ENCODE results near the gene RPL36AL. TPM values are rescaled to one million over a fixed set of nuclear protein-coding genes. Genes with fewer than 3 reads are reported as not detected.

The RPL36AL gene
- total and polyA plus RNA-seq, 10 of the 15 experiments (the other 5 are each of a cell fraction or from before 2014, with no cell fraction given) = 222 to 1,379 (median 545) TPM

DNA sequence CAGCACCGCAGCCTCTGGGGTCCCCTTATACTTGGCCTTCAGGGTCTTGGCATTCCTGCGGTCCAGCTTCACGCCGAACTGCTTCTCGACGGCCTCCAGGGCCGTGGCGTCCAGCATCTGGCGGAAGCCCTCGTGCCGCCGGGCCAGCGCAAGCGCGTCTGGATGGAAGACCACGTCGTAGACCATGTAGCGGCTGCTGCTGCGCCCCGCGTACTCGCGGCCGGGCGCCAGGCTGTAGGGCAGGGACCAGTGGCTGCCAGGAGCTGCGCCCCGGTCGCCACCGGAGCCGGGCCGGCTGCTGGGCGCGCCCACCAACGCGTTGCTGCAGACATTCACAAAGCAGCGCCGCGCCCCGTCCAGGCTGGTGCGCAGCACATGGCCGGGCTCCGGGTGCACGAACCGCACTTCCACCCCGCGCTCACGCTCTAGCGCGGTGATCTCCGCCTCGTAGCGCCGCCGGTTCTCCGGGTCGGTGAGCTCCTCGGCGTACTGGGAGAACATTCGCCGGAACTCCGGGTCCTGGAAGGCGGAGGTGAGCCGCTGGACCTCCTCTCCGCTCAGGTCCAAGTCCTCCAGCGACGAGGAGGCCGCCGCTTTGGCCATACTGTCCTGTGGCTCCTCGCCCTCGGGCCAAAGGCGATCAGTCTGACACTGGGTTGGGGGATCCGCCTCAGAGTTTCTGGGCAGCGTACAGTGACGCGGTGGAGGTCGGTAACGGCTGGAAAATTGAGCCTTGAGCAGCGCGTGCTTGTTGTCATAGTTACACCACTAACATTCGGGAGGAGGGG, 14.3 kb upstream of the RPL36AL start, which contains the start of gene DNAAF2:
DNAAF2 (minus strand) TSS at position 698 of the 788 bp plus-strand sequence; CDS start at position 603, 95 bp downstream.
- intact Hi-C loops (cut with micrococcal nuclease; ENCODE audit: unreplicated experiment) (loop anchor here (1.0 to 5.0 kb wide), 8 partner anchors 38 to 898 kb away; partner anchors contain the start of genes KLHDC2, MAP4K5, NEMF and POLE2), in situ Hi-C loops (cut with MboI) (loop anchor here (5.0 to 10.0 kb wide), 3 partner anchors 133 to 480 kb away; partner anchors contain the start of genes KLHDC2 and VCPKMT)
- Histone ChIP-seq H2AFZ (ENCODE audit: control insufficient read depth, low read depth, low read length) (peak within 1 kb of the TSS; percentile 83), H3K9me3 (replicated peaks; ENCODE audit: control insufficient read depth, insufficient read depth, low read length) (no peaks in the 10 kb centered on the region), H3K79me2 (ENCODE audit: control insufficient read depth, insufficient read depth, low read length) (peaks cover 82% of the 10 kb centered on the region), H3K27me3 (replicated peaks in 1 of 2; ENCODE audit: control insufficient read depth in 2 of 2, insufficient read depth in 2 of 2, low read length in 1 of 2) (no peaks in the 10 kb centered on the region), H3K4me2 (ENCODE audit: control insufficient read depth, insufficient read depth) (peak within 1 kb of the TSS; percentile 97), H3K4me3 (peak within 1 kb of the TSS; percentile 99), H3K4me1 (ENCODE audit: control insufficient read depth, insufficient read depth, low read length) (peaks cover 6% of the 10 kb centered on the region; the same call in 1 of the 2 replicates), H3K36me3 (ENCODE audit: control insufficient read depth in 2 of 2, insufficient read depth in 2 of 2, low read length in 1 of 2) (peaks cover 0 to 8% of the 10 kb centered on the region in 2 experiments; a peak in 2 of 4 replicates), H3K9ac (ENCODE audit: control insufficient read depth, insufficient read depth, low read length) (peak within 1 kb of the TSS; percentile 97), H4K20me1 (ENCODE audit: control insufficient read depth, insufficient read depth) (no peaks in the 10 kb centered on the region), H3K27ac (ENCODE audit: control insufficient read depth, insufficient read depth) (peak within 1 kb of the TSS; percentile 85)
- TSS peak; percentile 66 for BruUV-seq (replicated peaks)
- ChIA-PET RAD21 (ENCODE audit: unreplicated experiment) (interaction anchor here (0.7 to 6.3 kb wide), 20 partner anchors 12 to 686 kb away, joined by 3 to 82 read pairs (median 4); partner anchors contain the start of genes KLHDC2, MGAT2, NEMF and POLE2), SMC1A (ENCODE audit: uncharacterized antibody, unreplicated experiment) (interaction anchor here (0.6 to 2.1 kb wide), 11 partner anchors 11 to 227 kb away, joined by 3 to 12 read pairs (median 5); partner anchors contain the start of genes KLHDC1, MGAT2, NEMF and RPL36AL), CTCF (interaction anchor here (0.6 to 2.7 kb wide), 26 partner anchors 11 to 729 kb away, joined by 3 to 17 read pairs (median 4); partner anchors contain the start of genes KLHDC2, LRR1, MGAT2 and NEMF), POLR2A (interaction anchor here (0.6 to 8.9 kb wide), 13 partner anchors 12 to 469 kb away, joined by 3 to 122 read pairs (median 6); partner anchors contain the start of genes KLHDC2, MGAT2, NEMF and RPL36AL)
- WGBS (ENCODE audit: insufficient coverage, insufficient replicate concordance, low lambda C conversion rate, missing lambda C conversion rate) = 1% methylated on average over 80 of the region's 80 CpGs
- no peak for FAIRE-seq
- DNase-seq (ENCODE audit: low read depth, low spot score) = no peak
- peak; percentile 48 for ATAC-seq
- no peak for TF ChIP-seq ZSCAN29 (IDR thresholded peaks at IDR 0.05)
- 0 out of 3 replicates have a peak, but pooled peaks have one; percentile 1 for TF ChIP-seq POU2F2 (IDR thresholded peaks at IDR 0.05; ENCODE audit: borderline replicate concordance, low read depth, low read length)
- TF ChIP-seq, protein P1, sequence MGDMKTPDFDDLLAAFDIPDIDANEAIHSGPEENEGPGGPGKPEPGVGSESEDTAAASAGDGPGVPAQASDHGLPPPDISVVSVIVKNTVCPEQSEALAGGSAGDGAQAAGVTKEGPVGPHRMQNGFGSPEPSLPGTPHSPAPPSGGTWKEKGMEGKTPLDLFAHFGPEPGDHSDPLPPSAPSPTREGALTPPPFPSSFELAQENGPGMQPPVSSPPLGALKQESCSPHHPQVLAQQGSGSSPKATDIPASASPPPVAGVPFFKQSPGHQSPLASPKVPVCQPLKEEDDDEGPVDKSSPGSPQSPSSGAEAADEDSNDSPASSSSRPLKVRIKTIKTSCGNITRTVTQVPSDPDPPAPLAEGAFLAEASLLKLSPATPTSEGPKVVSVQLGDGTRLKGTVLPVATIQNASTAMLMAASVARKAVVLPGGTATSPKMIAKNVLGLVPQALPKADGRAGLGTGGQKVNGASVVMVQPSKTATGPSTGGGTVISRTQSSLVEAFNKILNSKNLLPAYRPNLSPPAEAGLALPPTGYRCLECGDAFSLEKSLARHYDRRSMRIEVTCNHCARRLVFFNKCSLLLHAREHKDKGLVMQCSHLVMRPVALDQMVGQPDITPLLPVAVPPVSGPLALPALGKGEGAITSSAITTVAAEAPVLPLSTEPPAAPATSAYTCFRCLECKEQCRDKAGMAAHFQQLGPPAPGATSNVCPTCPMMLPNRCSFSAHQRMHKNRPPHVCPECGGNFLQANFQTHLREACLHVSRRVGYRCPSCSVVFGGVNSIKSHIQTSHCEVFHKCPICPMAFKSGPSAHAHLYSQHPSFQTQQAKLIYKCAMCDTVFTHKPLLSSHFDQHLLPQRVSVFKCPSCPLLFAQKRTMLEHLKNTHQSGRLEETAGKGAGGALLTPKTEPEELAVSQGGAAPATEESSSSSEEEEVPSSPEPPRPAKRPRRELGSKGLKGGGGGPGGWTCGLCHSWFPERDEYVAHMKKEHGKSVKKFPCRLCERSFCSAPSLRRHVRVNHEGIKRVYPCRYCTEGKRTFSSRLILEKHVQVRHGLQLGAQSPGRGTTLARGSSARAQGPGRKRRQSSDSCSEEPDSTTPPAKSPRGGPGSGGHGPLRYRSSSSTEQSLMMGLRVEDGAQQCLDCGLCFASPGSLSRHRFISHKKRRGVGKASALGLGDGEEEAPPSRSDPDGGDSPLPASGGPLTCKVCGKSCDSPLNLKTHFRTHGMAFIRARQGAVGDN (IDR thresholded peaks at IDR 0.05) = peak; percentile 47; the same call in 1 of the 2 replicates
- TF ChIP-seq CBFB (IDR thresholded peaks at IDR 0.05; ENCODE audit: low read depth) = no peak
- no peak for TF ChIP-seq RELA (IDR thresholded peaks at IDR 0.05; ENCODE audit: borderline replicate concordance, partially characterized antibody)
- TF ChIP-seq HDGF (IDR thresholded peaks at IDR 0.05) = peak; percentile 88
- no peak for TF ChIP-seq GABPA (IDR thresholded peaks at IDR 0.05; ENCODE audit: low read depth)
- TF ChIP-seq, protein P2, sequence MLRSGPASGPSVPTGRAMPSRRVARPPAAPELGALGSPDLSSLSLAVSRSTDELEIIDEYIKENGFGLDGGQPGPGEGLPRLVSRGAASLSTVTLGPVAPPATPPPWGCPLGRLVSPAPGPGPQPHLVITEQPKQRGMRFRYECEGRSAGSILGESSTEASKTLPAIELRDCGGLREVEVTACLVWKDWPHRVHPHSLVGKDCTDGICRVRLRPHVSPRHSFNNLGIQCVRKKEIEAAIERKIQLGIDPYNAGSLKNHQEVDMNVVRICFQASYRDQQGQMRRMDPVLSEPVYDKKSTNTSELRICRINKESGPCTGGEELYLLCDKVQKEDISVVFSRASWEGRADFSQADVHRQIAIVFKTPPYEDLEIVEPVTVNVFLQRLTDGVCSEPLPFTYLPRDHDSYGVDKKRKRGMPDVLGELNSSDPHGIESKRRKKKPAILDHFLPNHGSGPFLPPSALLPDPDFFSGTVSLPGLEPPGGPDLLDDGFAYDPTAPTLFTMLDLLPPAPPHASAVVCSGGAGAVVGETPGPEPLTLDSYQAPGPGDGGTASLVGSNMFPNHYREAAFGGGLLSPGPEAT (IDR thresholded peaks at IDR 0.05; ENCODE audit: low read depth) = no peak
- TF ChIP-seq, protein P3, sequence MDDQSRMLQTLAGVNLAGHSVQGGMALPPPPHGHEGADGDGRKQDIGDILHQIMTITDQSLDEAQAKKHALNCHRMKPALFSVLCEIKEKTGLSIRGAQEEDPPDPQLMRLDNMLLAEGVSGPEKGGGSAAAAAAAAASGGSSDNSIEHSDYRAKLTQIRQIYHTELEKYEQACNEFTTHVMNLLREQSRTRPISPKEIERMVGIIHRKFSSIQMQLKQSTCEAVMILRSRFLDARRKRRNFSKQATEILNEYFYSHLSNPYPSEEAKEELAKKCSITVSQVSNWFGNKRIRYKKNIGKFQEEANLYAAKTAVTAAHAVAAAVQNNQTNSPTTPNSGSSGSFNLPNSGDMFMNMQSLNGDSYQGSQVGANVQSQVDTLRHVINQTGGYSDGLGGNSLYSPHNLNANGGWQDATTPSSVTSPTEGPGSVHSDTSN (IDR thresholded peaks at IDR 0.05; ENCODE audit: insufficient replicate concordance, low read depth, low read length) = no peak
- no peak for TF ChIP-seq CBX5 (IDR thresholded peaks at IDR 0.05; ENCODE audit: low read depth)
- TF ChIP-seq, protein P4, sequence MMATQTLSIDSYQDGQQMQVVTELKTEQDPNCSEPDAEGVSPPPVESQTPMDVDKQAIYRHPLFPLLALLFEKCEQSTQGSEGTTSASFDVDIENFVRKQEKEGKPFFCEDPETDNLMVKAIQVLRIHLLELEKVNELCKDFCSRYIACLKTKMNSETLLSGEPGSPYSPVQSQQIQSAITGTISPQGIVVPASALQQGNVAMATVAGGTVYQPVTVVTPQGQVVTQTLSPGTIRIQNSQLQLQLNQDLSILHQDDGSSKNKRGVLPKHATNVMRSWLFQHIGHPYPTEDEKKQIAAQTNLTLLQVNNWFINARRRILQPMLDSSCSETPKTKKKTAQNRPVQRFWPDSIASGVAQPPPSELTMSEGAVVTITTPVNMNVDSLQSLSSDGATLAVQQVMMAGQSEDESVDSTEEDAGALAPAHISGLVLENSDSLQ (IDR thresholded peaks at IDR 0.05) = no peak
- no peak for TF ChIP-seq SUZ12 (IDR thresholded peaks at IDR 0.05; ENCODE audit: unreplicated experiment)
- TF ChIP-seq SMC3 (IDR thresholded peaks at IDR 0.05; ENCODE audit: borderline replicate concordance, low read length) = no peak
